CD4-positive, alpha-beta T cell (primary cell): Measurements from ENCODE around the gene MMD2. TPM values are rescaled to one million over a fixed set of nuclear protein-coding genes. Genes with fewer than 3 reads are reported as not detected.

Source experiments
- ATAC-seq: fragments of 200-7000 bp; cut with Tn5 transposase; one replicate; pipeline ENCODE4 v1.10.0; 2022; ENCODE audit warnings: mild to moderate bottlenecking; ENCODE audit not compliant: poor library complexity
- CTCF ChIA-PET: fragments of 350-600 bp; sonication (Branson Sonifier 250); formaldehyde crosslinking; loops from one replicate; lab custom pipeline; 2021; ENCODE audit warnings: antibody characterized with exemption, inconsistent platforms; lab: Charles Lee
- POLR2A ChIA-PET: fragments of 350-600 bp; sonication (Branson Sonifier 250); formaldehyde crosslinking; loops from one replicate; lab custom pipeline; 2021; ENCODE audit warnings: antibody characterized with exemption, inconsistent platforms; lab: Charles Lee
- DNase-seq, 14 experiments: peaks; one replicate each; pipeline ENCODE4 v3.0.0-alpha.2; 2013 to 2020; ENCODE audit warnings: mixed read lengths in 2 of 14
- H3K27ac ChIP-seq, 2 donors: one replicate each; pipeline versions ENCODE4 v1.5.1 to v1.7.0; 2013; ENCODE audit warnings: low read length in 2 of 2, low read depth in 1 of 2, mild to moderate bottlenecking in 1 of 2
- H3K27me3 ChIP-seq, 2 experiments: 1 replicate in 1 of 2; 2 replicates in 1 of 2; pipeline versions ENCODE4 v1.6.1 to v1.7.0; 2013; ENCODE audit warnings: low read length in 2 of 2, control low read depth in 1 of 2, mild to moderate bottlenecking in 1 of 2, moderate library complexity in 1 of 2; ENCODE audit not compliant: insufficient read depth in 2 of 2, control insufficient read depth in 1 of 2
- H3K36me3 ChIP-seq: one replicate; pipeline ENCODE4 v1.6.1; 2013; ENCODE audit warnings: low read length, control low read depth; ENCODE audit not compliant: insufficient read depth
- H3K4me1 ChIP-seq: one replicate; pipeline ENCODE4 v1.6.1; 2013; ENCODE audit warnings: low read length, control low read depth; ENCODE audit not compliant: insufficient read depth
- H3K4me3 ChIP-seq: one replicate; pipeline ENCODE4 v1.5.1; 2013; ENCODE audit warnings: mild to moderate bottlenecking, low read length, moderate library complexity
- H3K9me3 ChIP-seq, 2 experiments: 1 replicate in 1 of 2; 2 replicates in 1 of 2; pipeline versions ENCODE4 v1.6.1 to v1.7.0; 2013; ENCODE audit warnings: low read length in 2 of 2, mild to moderate bottlenecking in 2 of 2, control low read depth in 1 of 2, moderate library complexity in 1 of 2; ENCODE audit not compliant: control insufficient read depth in 1 of 2, insufficient read depth in 1 of 2
- H3K27ac Mint-ChIP-seq: one replicate; pipeline ENCODE4 v1.8.0; 2020; ENCODE audit warnings: mixed read lengths
- H3K27me3 Mint-ChIP-seq: one replicate; pipeline ENCODE4 v1.8.0; 2021; ENCODE audit warnings: mixed read lengths
- H3K36me3 Mint-ChIP-seq: one replicate; pipeline ENCODE4 v1.8.0; 2021; ENCODE audit warnings: low read depth, mixed read lengths
- H3K4me1 Mint-ChIP-seq: one replicate; pipeline ENCODE4 v1.8.0; 2021; ENCODE audit warnings: low read depth, mixed read lengths
- H3K4me3 Mint-ChIP-seq: one replicate; pipeline ENCODE4 v1.8.0; 2020; ENCODE audit warnings: mild to moderate bottlenecking, mixed read lengths
- H3K9me3 Mint-ChIP-seq: one replicate; pipeline ENCODE4 v1.8.0; 2020; ENCODE audit warnings: mixed read lengths
- intact Hi-C, 2 experiments: fragments of 100-400 bp; cut with DNase I in 1 of 2; cut with micrococcal nuclease in 1 of 2; formaldehyde crosslinking; loops; one replicate each; pipeline versions ENCODE4 v1.15.1 to v1.9.0; 2023 to 2025; cut with DNase I, micrococcal nuclease
- total RNA-seq, 174 experiments: library from RNA in 2 of 174; stranded (reverse) in 2 of 174; gene quantifications; one replicate each; pipeline ENCODE4 v1.2.3 and lab custom pipeline; 2021 to 2026
- TF ChIP-seq, protein P1 (sequence below): fragments of 200-600 bp; IDR thresholded peaks from one replicate; pipeline ENCODE4 v1.8.0; 2022; ENCODE audit warnings: antibody characterized with exemption, mild to moderate bottlenecking

MMD2 gene
- total RNA-seq, 2 experiments from 2014 or later, result not detected

DNA sequence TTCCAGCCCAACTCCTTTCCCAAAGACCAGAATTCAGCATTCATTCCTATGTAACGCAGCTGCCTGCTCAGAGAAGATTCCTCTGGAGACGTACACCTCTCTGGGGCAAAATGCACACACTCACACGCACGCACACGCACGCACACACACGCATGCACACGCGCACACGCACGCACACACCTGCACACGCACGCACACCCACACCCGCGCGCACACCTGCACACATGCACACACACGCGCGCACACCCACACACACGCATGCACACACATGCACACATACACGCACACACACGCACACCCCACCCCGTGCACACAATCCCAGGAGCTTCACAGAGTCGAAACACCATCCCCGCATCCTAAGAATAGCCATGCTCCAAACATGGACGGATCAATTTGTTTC is 13.0 kb downstream of the MMD2 start:
- Histone ChIP-seq H3K4me1 (no peaks in the 10 kb centered on the region), H3K36me3 (no peaks in the 10 kb centered on the region), H3K27me3 (peaks cover 0 to 1% of the 10 kb centered on the region in 2 experiments), H3K27ac (no peak overlapping the region), H3K9me3 (peaks cover 5 to 19% of the 10 kb centered on the region in 2 experiments), H3K4me3 (no peak overlapping the region)
- peaks cover 2% of the 10 kb centered on the region for H3K9me3 Mint-ChIP-seq
- H3K4me1 Mint-ChIP-seq, result no peaks in the 10 kb centered on the region
- H3K27ac Mint-ChIP-seq, result no peak overlapping the region
- ChIA-PET POLR2A (no interaction called here), CTCF (no interaction called here)
- TF ChIP-seq, protein P1, sequence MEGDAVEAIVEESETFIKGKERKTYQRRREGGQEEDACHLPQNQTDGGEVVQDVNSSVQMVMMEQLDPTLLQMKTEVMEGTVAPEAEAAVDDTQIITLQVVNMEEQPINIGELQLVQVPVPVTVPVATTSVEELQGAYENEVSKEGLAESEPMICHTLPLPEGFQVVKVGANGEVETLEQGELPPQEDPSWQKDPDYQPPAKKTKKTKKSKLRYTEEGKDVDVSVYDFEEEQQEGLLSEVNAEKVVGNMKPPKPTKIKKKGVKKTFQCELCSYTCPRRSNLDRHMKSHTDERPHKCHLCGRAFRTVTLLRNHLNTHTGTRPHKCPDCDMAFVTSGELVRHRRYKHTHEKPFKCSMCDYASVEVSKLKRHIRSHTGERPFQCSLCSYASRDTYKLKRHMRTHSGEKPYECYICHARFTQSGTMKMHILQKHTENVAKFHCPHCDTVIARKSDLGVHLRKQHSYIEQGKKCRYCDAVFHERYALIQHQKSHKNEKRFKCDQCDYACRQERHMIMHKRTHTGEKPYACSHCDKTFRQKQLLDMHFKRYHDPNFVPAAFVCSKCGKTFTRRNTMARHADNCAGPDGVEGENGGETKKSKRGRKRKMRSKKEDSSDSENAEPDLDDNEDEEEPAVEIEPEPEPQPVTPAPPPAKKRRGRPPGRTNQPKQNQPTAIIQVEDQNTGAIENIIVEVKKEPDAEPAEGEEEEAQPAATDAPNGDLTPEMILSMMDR, result no peak
- H3K4me3 Mint-ChIP-seq, result no peak overlapping the region
- intact Hi-C loops, result no loop called here
- peaks cover 25% of the 10 kb centered on the region for H3K27me3 Mint-ChIP-seq
- ATAC-seq, result no peak
- DNase-seq, result no peak
- no peaks in the 10 kb centered on the region for H3K36me3 Mint-ChIP-seq

DNA sequence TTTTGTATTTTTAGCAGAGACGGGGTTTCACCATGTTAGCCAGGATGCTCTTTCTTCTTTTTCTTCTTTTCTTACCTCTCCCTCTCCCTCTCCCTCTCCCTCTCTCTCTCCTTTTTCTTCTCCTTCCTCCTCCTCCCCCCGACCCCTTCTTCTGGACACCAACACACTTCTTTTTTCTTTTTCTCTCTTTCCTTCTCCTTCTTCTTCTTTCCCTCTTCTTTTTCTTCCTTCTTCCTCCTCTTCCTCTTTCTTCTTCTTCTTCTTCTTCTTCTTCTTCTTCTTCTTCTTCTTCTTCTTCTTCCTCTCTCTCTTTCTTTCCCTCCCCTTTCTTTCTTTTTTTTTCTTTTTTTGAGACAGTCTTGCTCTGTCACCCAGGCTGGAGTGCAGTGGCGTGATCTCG is 14.0 kb downstream of the MMD2 start:
- no peak overlapping the region for H3K27ac ChIP-seq
- TF ChIP-seq, protein P1, result no peak
- intact Hi-C loops, result no loop called here
- no peaks in the 10 kb centered on the region for H3K36me3 Mint-ChIP-seq
- peaks cover 2% of the 10 kb centered on the region for H3K9me3 Mint-ChIP-seq
- H3K27ac Mint-ChIP-seq, result no peak overlapping the region
- H3K4me1 Mint-ChIP-seq, result no peaks in the 10 kb centered on the region
- H3K27me3 Mint-ChIP-seq, result peaks cover 21% of the 10 kb centered on the region
- no peaks in the 10 kb centered on the region for H3K4me1 ChIP-seq
- H3K4me3 Mint-ChIP-seq, result no peak overlapping the region
- ATAC-seq (no peak), DNase-seq (no peak)
- H3K27me3 ChIP-seq, result no peaks in the 10 kb centered on the region
- no peak overlapping the region for H3K4me3 ChIP-seq
- H3K9me3 ChIP-seq, result peaks cover 5 to 19% of the 10 kb centered on the region in 2 experiments
- CTCF ChIA-PET, result no interaction called here
- no peaks in the 10 kb centered on the region for H3K36me3 ChIP-seq
- POLR2A ChIA-PET, result no interaction called here

GRCh38 chr7:4943297-4943696 is 15.7 kb downstream of the MMD2 start:
- Histone ChIP-seq H3K9me3 (peaks cover 2 to 13% of the 10 kb centered on the region in 2 experiments), H3K27me3 (no peaks in the 10 kb centered on the region), H3K4me1 (no peaks in the 10 kb centered on the region), H3K4me3 (no peak overlapping the region), H3K36me3 (no peaks in the 10 kb centered on the region), H3K27ac (no peak overlapping the region)
- intact Hi-C loops, result no loop called here
- no peak overlapping the region for H3K27ac Mint-ChIP-seq
- H3K4me3 Mint-ChIP-seq, result no peak overlapping the region
- no peaks in the 10 kb centered on the region for H3K9me3 Mint-ChIP-seq
- H3K4me1 Mint-ChIP-seq, result no peaks in the 10 kb centered on the region
- TF ChIP-seq, protein P1, result no peak
- H3K36me3 Mint-ChIP-seq, result no peaks in the 10 kb centered on the region
- no peak for DNase-seq
- ChIA-PET POLR2A (no interaction called here), CTCF (no interaction called here)
- no peak for ATAC-seq
- peaks cover 10% of the 10 kb centered on the region for H3K27me3 Mint-ChIP-seq
